ENCODE data around the gene GRIP1. TPM values are rescaled to one million over a fixed set of nuclear protein-coding genes. Genes with fewer than 3 reads are reported as not detected.
A peak's percentile ranks its signal among the peaks of the same experiment; 100 is the strongest.

The GRIP1 gene
- total RNA-seq, 1 donor from 2014 or later: 4.2 TPM

DNA sequence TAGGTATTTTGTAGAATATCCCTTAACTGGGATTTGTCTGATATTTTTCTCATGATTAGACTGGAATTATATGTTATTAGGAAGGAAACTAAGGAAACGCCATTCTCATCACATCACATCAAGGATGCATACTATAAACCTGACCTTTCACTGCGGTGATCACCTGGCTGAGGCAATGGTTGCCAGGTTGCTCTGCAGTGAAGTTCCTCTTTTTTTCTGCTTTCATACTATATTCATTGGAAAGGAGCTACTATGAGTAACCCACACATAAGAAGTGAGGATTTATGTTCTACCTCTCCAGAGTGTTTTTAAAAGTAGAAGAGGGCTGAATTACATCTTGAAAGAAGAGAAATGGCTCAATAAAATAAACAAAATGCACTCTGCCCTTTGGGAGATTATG is 31.0 kb upstream of the GRIP1 start:
- Histone ChIP-seq H3K27me3 (no peaks in the 10 kb centered on the region), H3K9me3 (no peaks in the 10 kb centered on the region), H3K27ac (no peak overlapping the region), H3K4me1 (no peaks in the 10 kb centered on the region), H3K4me3 (no peak overlapping the region), H3K36me3 (no peaks in the 10 kb centered on the region)
- no peak for DNase-seq (ENCODE audit: extremely low spot score in 2 of 2)
- intact Hi-C loops (cut with DNase I): no loop called here
- TF ChIP-seq POLR2A (IDR thresholded peaks at IDR 0.05) (no peak), POLR2AphosphoS5 (IDR thresholded peaks at IDR 0.05; ENCODE audit: insufficient read depth in 1 of 2, low read depth in 1 of 2) (no peak)
- TF ChIP-seq, protein P1, sequence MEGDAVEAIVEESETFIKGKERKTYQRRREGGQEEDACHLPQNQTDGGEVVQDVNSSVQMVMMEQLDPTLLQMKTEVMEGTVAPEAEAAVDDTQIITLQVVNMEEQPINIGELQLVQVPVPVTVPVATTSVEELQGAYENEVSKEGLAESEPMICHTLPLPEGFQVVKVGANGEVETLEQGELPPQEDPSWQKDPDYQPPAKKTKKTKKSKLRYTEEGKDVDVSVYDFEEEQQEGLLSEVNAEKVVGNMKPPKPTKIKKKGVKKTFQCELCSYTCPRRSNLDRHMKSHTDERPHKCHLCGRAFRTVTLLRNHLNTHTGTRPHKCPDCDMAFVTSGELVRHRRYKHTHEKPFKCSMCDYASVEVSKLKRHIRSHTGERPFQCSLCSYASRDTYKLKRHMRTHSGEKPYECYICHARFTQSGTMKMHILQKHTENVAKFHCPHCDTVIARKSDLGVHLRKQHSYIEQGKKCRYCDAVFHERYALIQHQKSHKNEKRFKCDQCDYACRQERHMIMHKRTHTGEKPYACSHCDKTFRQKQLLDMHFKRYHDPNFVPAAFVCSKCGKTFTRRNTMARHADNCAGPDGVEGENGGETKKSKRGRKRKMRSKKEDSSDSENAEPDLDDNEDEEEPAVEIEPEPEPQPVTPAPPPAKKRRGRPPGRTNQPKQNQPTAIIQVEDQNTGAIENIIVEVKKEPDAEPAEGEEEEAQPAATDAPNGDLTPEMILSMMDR (IDR thresholded peaks at IDR 0.05): no peak

DNA sequence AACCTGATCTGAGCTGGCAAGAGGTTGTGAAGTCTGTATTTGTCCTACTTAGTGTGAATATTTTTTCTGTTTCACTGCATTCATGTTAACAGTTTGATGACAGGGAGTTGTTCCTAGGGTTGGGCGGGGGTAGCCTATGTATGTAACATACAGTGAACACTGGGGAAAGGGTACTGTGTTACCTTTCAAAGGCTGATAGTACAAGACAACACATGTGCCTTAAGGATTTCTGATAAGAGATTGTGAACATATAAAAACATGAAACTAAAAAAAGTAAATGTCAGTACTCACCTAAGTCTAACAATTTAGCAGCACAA is 30.5 kb upstream of the GRIP1 start:
- TF ChIP-seq POLR2AphosphoS5 (IDR thresholded peaks at IDR 0.05; ENCODE audit: insufficient read depth in 1 of 2, low read depth in 1 of 2) (no peak), POLR2A (IDR thresholded peaks at IDR 0.05) (no peak)
- TF ChIP-seq, protein P1 (IDR thresholded peaks at IDR 0.05): no peak
- H3K27me3 ChIP-seq: no peaks in the 10 kb centered on the region
- no peak overlapping the region for H3K27ac ChIP-seq
- no peak overlapping the region for H3K4me3 ChIP-seq
- no peaks in the 10 kb centered on the region for H3K9me3 ChIP-seq
- H3K4me1 ChIP-seq: no peaks in the 10 kb centered on the region
- intact Hi-C loops (cut with DNase I): no loop called here
- no peak for DNase-seq (ENCODE audit: extremely low spot score in 2 of 2)
- H3K36me3 ChIP-seq: no peaks in the 10 kb centered on the region

DNA sequence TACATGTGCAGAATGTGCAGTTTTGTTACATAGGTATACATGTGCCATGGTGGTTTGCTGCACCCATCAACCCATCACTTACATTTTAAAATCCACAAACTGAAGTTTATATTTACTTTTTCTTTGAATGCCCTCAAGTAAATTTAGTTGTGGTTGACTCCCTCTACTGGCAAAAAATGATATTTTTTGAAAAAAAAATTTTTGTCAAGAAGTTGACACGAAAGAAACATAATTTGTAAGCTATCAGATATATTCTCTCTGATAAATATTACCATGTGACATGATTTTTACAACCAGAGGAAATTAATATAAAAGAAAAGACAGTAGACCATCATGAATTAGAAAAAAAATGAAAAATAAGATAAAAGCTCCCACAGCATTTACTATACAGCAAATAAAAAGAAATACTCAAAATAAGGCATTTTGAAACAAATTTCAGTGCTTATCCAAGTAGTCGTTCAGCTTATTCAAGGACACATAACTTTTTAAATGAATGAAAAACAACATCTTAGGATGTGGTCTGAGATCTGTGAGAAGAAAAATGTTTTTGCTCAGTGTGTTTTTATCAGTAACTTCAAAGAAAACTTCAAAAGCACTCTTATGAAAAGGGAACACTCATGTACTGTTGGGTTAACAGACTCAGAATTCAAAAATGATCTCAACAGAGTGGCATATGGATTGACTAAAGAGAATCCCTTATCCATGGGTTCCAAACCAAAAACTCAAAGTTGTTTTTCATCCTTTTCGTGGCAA is 30.0 kb upstream of the GRIP1 start:
- no peaks in the 10 kb centered on the region for H3K4me1 ChIP-seq
- no peak overlapping the region for H3K27ac ChIP-seq
- H3K4me3 ChIP-seq: no peak overlapping the region
- TF ChIP-seq, protein P1 (IDR thresholded peaks at IDR 0.05): peak in 1 of 3 experiments; percentile 15
- no peak for TF ChIP-seq POLR2A (IDR thresholded peaks at IDR 0.05)
- no peak for TF ChIP-seq POLR2AphosphoS5 (IDR thresholded peaks at IDR 0.05; ENCODE audit: insufficient read depth in 1 of 2, low read depth in 1 of 2)
- intact Hi-C loops (cut with DNase I): no loop called here
- no peaks in the 10 kb centered on the region for H3K9me3 ChIP-seq
- no peaks in the 10 kb centered on the region for H3K36me3 ChIP-seq
- no peak for DNase-seq (ENCODE audit: extremely low spot score in 2 of 2)
- no peaks in the 10 kb centered on the region for H3K27me3 ChIP-seq

DNA sequence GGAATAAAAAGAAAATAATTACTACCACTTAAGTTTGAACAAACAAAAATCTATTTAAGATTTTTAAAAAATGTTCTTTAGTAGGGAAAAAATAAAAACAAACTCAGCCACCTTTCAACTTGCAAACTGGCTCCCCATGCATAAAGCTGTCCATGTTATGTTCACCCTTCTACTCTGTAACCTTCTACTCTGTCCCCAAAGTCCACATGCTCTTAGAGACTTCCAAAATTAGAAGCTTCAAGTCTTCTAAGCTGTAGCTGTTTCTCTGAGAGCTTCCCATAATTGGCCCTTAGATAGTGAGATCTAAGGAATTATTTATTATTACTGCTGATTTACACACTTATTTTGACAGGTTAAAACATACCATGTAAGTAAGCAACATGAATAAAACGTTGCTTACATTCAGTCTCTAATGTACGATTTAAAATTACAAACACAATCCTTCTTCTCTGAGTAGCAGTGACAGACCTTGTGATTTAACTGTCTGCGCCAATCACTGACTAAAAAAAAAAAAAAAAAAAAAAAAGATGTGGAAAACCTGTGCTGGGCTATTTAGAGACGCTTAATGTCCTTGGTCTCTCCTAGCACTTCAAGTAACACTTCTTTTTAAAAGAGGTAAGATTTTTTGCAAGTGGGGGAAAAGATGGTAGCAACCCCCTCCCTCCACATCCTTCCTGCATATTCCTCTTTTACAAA is 28.3 kb upstream of the GRIP1 start:
- no peak overlapping the region for H3K4me3 ChIP-seq
- no peaks in the 10 kb centered on the region for H3K36me3 ChIP-seq
- H3K4me1 ChIP-seq: no peaks in the 10 kb centered on the region
- no peaks in the 10 kb centered on the region for H3K9me3 ChIP-seq
- H3K27ac ChIP-seq: no peak overlapping the region
- TF ChIP-seq, protein P1 (IDR thresholded peaks at IDR 0.05): no peak
- TF ChIP-seq POLR2A (IDR thresholded peaks at IDR 0.05) (no peak), POLR2AphosphoS5 (IDR thresholded peaks at IDR 0.05; ENCODE audit: insufficient read depth in 1 of 2, low read depth in 1 of 2) (no peak)
- intact Hi-C loops (cut with DNase I): no loop called here
- H3K27me3 ChIP-seq: no peaks in the 10 kb centered on the region
- no peak for DNase-seq (ENCODE audit: extremely low spot score in 2 of 2)

Measured in vagina (tissue), 2 donors.